CD4-positive, alpha-beta T cell treated with Interleukin-17A for 4 hours (primary cell): ENCODE results near the gene CPA4.

Experiments
- DNase-seq: peaks from one replicate; pipeline ENCODE4 v3.0.0-alpha.2; 2020; ENCODE audit warnings: mixed read lengths

Gene CPA4

DNA sequence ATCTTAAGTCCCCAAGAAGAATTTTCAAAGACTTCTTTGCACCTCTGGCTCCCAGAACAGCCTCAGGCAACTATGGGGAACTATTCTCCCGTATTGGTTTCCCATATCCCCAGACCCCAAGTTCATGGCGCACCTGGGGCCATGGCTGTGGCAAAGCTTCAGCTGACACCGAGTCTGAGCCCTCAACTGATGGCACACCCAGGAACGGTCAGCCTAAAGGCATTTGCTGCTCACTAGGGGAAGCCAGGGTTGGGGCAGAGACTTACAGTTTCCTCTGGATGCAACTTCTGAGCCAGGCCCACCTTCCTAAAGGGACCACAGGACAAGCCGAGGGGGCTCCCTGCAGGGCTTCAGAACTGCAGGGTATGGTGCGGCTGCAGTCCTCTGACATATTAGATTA is 73.6 kb downstream of the CPA4 start:
- no peak for DNase-seq

DNA sequence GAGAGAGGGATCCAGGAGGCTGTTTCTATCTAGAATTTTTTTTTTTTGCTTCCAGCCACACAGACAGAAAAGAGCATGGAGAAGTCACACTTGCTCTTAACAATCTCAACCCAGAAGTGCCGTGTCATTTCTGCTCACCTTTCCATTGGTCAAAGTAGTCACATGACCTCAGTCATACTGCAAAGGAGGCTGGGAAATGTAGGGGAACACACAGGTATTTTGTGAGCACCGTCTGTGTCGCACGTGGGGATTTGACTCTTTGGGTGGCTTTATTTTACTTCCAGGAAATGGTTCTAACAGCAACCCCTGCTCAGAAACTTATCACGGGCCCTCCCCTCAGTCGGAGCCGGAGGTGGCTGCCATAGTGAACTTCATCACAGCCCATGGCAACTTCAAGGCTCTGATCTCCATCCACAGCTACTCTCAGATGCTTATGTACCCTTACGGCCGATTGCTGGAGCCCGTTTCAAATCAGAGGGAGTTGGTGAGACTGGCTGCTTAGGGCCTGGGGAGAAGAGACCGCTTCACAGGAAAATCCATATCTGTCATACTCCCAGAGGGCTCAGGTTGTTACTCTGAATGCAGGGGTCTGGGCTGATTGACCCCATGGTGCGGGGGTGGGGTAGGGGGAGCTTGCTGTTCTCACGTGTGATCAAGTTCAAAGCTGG is 74.3 kb downstream of the CPA4 start:
- peak; percentile 32 for DNase-seq

DNA sequence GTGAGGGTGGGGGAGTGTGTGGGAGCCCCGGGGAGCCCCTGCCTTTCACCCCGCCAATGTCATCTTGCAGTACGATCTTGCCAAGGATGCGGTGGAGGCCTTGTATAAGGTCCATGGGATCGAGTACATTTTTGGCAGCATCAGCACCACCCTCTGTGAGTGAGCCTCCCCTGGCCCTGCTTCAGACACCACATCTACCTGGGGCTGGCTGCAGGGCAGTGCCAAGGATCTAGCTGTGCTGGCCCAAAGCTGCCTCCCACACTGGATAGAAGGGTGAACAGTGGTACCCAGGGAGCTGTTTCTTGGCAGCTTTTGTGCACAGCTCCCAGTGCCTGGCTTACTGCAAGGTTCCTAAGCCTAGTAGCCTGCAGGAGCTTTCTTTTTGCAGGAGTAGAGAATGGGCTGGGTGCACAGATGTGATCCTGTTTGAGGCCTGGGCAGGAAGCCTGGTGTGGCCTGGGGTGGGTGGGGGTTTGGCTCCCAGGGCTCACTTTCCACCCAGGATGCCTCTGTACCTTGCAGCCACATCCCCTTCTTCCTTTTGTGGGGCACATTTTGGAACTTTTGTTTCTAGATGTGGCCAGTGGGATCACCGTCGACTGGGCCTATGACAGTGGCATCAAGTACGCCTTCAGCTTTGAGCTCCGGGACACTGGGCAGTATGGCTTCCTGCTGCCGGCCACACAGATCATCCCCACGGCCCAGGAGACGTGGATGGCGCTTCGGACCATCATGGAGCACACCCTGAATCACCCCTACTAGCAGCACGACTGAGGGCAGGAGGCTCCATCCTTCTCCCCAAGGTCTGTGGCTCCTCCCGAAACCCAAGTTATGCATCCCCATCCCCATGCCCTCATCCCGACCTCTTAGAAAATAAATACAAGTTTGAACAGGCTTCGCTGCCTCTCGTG is 75.1 kb downstream of the CPA4 start:
- no peak for DNase-seq

DNA sequence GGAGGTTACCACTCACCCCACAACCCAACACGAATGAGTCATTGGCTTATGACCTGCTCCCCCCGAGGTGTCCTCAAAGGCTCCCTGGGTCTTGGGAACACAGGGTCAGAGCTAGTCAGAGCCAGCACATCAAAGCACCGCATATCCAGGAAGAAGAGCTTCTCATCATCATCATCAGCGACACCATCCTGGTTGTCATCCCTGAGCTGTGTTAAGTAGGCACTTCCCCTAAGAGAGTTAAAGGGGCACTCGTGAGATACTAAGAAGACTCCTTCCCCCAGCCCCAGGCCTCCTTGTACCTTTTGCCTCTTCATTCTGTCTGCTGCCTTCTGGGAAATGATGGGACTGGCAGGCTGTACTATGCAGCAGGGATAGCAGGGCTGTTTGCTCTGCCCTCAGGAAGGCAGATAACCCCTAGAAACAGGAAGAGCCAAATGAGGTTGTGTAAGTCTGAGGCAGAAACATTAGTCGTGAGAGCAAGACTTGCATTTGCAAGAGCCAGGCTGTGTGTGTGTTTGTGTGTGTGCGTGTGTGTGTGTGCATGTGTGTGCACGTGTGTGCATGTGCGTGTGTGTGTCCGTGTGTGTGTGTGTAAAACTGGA is 76.2 kb downstream of the CPA4 start:
- DNase-seq: no peak

DNA sequence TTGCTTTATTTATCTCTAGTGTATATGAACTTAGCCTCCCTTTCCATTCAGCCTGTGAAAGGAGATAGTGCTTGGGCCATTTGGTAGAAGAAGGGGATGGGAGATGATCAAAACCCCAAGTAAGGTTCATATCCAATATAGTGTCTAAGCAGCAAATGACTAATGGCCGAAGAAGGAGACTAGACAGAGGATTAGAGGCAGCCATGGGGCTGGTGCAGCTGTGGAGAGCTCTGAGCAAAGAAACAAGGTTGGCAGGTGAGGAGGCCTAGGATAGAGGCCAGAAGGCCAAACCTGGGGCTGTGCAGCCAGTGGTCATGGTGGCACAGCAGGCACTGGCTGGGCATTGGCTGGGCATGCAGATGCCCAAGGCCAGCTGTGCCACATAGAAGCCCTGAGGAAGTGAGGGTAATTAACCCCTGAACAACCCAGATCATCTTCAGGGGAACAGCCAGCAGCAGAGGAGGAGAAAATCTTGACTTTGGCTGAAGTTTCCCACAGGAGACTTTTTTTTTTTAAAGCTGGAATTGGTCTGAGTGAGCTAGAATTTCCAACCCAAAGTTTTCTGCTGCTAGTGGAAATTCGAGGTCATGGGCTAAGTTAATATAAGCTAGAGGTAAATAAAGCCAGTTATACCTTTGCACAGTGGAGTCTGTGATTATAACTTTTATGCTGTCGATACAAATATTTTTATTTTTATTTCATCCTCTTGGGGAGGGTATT is 77.0 kb downstream of the CPA4 start:
- DNase-seq: no peak

DNA sequence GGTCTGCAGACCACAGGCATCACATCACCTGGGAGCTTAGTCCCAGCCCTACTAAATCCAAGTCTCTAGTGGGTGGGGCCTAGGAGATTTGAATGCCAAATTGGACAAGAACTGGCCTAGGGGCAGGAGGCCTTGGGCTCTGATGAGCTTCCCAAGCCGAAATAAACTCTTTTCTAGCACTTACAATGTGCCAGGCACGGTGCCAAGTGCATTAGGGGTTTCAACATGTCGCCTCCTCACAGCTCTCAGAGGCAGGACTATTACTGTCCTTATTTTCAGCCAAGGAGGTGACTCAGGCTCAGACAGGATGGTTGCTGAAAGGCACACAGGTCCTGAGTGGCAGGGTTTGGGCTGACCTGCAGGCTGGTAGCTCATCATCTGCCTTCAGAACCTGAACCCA is 78.1 kb downstream of the CPA4 start:
- DNase-seq: no peak

DNA sequence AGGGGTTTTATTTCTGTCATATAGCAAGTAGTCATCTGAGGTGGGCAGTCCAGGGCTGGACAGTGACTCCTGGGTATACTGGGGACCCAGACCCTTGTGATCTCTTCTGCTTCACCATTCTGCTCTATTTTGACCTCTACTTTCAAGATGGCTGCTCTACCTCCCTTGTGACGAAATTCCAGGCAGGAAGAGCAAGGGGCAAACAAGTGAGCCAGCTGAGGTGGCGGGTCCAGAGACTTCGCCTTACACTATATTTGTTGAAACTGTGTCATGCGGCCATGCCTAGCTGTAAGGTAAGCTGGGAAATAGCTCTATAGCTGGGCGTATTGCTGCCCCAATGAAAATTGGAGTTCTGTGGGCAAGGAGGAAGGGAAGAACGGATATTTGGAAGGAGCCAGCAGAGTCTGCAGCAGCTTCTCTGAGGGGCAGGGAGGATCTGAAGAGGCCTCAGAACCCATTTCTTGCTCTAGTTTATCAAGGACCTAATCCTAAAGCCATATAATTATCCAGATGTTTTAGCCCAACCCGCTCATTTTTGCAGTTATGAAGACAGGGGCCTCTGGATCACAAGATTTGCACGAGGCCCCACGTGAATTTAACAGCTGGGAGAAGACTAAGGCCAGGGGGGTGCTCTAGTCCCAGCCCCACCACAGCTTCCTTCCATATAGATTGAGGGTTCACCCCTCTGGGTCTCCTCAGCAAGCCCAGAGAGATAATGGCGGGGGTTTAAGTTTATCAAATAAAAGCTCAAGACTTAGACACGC is 79.6 kb downstream of the CPA4 start:
- no peak for DNase-seq
